ENCODE measurements around the gene KRT36.

Gene KRT36

DNA sequence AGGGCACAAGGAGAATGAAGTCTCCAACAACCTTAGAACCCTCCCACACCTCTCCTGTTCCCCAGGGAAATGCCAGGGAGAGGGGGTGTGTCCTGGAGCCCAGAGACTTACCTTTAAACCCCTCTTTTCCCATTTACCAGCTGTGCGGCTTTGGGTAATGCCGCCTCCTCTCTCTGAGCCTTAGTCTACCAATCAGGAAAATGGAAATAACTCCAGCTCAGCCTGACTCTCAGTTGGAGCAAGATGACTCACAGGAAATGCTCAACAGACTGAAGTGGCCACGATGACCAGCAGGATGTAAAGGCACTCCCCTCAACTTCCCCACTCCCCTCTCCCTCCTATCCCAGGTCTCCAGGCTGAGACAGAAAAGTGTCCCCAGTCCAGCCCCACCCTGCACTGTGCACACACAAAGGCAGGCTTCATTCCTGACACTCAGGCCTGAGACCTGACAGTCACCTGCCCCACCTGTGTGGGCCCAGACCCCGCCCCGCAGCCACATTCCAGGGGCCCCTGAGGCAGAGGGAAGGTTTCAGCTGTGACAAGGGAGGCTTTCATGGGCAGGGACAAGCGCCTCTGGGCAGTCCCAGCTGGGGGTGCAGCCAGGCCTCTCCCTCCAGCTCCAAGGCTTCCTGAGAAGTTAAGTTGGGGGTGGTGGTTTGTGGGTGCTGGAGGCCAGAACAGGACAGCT is 32.0 kb upstream of the KRT36 start:
- no peak for DNase-seq (ENCODE audit: low read depth)

DNA sequence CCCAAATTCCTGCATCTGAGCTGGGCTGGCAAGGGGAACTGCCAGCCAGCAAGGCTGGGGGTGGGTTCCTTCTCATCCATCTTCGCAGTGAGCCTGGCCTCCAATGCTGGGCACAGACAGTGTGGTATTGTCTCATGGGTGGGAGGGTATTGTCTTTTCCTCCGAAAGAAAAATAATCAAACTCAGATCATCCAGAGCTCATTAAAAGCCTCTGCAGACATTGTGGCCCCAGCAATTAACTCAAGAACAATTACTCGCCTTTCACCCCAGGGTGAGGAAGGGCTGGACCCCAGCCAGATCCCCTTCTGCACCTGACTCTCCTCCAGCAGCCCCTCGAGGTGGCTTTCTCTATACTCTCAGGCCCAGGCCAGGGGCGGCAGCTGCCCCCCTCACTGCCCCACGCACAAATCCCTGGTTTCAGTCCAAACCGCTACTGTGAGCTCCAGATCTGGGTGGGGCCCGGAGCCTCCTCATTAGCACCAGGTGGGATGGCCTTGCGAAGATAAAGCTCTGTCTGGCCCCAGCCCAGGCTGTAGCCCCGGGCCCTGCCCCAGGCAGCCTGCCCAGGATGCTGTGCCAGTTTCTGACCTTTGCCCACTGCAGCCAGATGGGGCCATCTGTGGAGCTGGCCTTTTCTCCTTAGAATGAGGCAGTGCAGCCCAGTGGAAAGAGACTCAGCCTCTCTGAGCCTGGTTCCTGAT is 31.3 kb upstream of the KRT36 start:
- DNase-seq (ENCODE audit: low read depth), result no peak

DNA sequence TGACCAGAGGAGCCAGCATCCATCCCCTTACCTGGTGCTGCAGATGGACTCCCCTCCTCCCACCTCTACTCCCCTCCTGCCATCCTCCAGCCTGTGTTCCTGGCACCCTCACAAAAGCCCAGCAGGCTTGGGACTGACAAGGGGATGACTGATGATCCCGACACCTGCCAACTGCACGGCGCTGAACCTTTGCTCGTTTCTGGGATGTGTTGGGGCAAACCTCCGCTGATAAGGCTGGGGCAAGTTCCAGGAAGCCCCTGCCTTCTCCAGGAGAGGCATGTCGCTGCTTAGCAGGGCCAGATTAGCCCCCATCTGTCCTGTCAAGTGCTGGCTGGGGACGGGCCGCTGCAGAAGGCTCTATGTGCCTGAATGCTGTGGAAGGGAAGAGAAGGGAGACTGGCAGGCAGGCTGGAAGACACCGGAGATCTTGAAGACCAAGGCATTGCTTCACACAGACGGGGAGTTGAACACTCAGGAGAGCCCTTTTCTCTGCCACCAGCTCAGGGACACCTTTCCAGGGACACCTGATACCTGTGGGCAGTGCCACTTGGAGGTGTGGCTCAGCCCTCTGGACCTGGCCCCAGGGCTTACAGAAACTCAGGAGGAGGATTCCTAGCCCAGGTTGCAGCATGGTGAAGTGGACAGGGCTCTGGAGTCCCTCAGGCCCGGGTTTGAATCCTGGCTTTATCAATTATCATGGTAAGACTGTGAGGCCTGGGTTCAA is 30.0 kb upstream of the KRT36 start:
- no peak for DNase-seq (ENCODE audit: low read depth)

DNA sequence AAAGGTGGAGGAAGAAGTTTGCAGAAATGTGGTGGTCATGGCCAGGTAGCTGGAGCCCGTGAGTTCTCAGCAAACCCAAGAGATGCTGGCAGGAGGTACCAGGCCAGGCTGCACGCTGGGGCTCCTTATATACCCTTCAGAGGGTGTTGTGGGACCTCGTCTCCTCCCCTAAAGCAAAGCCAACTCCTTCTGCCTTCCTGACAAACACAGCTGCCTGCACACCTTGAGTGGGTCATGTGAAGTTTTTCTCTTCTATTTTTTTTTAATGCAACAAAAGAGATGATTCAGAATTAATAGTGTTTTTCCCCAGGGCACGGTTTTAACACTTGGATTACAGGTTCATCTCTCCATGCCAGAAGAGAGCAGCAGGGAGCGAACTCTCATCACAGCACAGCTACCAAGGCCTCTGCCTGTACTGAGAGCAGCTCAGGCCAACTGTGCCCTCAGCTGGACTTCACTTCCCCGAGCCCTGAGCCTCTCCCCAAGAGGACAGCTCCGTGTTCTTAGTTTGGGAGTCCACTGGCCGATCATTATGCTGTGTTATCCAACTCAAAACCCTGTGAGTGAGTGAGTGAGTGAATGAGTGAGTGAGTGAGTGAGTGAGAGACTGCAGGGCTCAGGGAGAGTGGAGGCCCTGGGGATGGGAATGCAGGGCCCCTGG is 29.2 kb upstream of the KRT36 start, which contains the start of gene KRT15:
Gene KRT15 (minus strand): TSS at position 102 of the 661 bp plus-strand sequence. CDS start 63 bp downstream, at position 39.
- no peak for DNase-seq (ENCODE audit: low read depth)

DNA sequence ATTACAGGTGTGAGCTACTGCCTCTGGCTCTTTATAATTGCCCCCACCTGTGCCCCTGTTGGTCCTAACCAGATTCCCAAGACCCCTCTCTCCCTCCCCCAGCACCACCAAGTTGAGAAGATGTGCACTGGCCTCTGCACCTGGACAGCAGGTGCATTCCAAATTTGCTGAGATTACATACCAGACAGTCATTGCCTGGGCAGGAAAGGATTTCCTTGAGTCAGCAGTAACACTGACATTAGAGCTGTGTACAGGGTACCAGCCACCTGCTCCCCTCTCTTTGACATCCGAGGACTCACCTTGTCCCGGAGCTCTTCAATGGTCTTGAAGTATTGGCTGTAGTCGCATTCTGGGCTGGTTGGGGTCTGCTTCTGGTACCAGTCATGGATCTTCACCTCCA is 28.3 kb upstream of the KRT36 start:
- no peak for DNase-seq (ENCODE audit: low read depth)

DNA sequence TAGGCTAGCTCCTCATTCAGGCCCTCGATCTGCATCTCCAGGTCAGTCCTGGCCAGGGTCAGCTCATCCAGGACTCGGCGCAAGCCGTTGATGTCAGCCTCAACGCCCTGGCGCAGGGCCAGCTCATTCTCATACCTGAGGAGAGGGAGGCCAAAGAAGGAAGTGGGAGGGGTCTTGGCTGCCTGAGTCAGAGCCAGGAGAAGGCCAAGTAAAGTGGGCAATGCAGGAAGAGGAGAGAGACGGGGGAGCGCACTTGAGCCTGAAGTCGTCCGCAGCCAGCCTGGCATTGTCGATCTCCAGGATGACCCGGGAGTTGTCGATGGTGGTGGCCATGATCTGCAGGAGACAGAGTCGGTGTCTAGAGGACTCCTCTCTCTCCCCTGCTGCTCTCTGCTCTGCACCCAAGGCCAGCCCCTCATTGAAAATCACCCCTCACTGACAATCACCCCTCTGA is 27.1 kb upstream of the KRT36 start:
- DNase-seq (ENCODE audit: low read depth), result no peak

DNA sequence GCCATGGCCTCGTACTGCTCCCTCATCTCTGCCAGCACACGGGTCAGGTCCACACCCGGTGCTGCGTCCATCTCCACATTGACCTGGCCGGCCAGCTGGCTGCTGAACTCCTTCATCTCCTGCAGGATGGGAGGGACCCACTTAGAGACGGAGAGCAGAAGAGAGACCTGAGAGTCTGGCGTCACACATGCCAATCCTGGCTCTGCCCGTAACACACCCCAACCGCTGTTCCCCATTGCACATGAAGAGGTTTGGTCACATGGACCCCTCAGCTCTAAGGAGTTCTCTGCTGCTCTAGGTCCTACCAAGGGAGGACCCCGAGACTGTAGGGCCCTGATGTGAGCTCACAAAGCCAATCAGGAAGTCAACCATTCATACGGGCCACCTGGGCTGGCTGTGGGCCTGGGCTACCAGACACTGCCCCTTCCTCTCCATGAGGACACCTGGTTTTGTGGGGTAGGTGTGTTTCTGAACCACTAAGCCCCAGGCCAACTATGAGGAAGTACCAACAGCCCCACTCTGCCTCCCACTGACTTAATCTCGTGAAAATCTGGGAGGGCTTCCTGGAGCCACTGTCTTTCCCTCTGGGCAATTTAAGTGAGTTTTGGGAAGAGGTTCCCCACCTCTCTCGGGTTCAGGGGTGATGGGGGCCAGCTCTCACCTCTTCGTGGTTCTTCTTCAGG is 26.6 kb upstream of the KRT36 start:
- DNase-seq (ENCODE audit: low read depth), result no peak

DNA sequence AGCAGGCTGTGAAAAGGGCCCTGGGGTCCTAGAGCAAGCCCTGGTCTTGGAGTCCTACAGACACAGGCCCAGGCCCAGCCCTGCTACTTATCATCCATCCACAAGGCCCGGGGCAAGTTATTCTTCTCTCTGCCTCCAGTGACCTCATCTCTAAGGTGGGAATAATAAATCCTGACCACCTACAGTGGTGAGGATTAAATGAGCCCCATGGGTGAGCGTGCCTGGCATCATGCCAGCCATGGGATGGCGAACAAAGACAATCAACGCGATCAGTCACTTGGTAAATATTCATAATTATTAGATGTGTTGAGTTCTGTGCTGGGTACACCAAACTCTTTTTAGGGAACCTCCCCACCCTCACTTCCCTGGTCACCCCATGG is 23.4 kb upstream of the KRT36 start:
- DNase-seq (ENCODE audit: low read depth), result no peak

DNA sequence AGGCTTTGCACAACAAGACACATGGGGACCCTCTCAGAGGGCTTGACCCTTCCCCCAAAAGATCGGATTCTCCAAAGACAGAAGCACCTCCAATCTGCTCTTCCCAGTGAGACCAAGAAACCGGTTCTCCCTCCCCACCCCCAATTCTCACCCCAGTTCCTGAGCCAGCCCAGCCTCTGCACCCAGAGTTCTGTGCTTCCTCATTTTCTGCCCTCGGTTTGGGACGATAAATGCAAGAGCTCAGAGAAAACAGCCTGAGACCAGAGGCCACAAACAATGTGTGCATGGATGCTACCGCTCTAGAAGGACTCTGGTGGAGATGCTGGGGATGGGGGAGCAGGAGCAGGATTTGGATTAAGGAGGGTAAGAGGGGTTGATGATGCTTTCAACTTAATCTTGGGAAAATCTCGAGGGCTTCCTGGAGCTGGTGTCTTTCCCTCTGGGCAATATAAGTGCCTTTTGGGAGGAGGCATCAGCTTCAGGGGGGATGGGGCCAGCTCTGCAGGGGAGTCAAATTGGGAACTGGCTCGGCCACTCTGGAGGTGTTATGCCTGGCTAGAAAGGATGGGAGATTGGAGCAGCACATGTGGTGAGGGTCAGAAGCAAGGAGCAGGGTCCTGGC is 22.9 kb upstream of the KRT36 start:
- DNase-seq (ENCODE audit: low read depth), result no peak

DNA sequence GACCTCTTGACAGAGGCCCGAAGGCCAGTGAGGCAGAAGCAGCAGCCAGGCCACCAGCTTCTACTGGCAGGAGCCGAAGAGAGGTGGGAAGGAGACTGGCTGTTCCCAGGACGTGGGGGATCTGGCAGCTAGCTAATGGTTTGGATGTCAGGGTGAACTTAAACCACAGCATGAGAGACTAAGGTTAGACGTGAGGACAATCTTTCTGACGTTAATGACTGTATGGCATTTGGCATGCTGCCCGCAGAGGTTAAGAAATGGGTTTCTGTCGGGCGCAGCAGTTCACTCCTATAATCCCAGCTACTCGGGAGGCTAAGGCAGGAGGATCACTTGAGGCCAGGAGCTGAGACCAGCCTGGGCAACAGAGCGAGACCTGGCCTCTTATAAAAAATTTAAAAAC is 22.0 kb upstream of the KRT36 start:
- no peak for DNase-seq (ENCODE audit: low read depth)

DNA sequence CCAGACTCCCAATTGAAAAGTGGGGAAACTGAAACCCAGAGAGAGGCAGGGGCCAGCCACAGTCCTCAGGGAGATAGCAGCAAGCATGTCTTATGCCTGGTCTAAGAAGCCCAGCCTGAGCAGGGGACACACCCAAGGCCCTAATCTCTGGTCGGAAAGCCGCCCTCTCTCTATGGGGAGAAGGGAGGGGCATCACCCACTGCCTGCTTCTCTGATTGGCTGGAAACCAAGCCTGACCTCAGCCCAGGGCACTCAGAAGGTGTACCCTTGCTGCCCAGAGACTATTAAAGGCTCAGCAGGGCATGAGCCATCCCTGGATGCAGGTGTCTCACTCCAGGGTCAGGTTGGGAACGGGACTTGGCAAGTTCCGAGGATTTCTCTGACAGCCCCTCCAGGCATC is 21.4 kb upstream of the KRT36 start:
- DNase-seq (ENCODE audit: low read depth), result no peak

DNA sequence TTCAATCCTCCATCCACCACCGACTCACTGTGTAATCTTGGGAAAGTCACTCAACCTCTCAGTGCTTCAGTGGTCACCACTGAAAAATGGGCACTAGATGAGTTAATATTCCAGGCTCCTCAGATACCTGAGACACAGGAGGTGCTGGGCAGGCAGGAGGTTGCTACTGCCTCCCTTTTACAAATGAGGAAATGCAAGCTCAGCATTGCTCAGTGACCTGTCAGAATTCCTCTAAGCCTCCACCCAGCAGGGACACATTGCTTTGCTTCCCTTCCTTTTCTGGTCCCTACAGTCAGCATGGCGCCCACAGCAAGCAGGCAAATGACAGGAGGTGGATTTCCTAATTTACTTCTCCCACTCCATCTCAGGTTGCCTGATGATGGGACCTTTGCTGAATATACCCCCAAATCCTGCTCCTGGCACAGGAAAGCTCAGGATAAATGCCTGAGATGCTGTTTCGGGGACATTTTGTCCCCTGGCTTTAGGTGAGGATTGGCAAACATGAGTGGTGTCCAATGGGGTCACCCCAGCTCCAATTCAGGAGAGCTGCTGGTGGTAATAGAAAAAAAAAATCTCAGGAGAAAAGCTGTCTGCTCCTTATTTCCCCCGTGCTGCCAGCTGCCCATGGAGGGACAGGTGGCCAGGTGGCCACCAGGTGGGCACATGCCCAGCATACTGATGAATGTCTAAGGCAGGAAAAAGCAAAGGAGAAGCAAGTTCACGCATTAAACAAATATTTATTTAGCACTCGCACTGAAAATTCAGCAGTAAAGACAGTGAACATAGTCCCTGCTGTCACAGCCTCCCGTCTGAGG is 20.7 kb upstream of the KRT36 start:
- DNase-seq (ENCODE audit: low read depth), result no peak

DNA sequence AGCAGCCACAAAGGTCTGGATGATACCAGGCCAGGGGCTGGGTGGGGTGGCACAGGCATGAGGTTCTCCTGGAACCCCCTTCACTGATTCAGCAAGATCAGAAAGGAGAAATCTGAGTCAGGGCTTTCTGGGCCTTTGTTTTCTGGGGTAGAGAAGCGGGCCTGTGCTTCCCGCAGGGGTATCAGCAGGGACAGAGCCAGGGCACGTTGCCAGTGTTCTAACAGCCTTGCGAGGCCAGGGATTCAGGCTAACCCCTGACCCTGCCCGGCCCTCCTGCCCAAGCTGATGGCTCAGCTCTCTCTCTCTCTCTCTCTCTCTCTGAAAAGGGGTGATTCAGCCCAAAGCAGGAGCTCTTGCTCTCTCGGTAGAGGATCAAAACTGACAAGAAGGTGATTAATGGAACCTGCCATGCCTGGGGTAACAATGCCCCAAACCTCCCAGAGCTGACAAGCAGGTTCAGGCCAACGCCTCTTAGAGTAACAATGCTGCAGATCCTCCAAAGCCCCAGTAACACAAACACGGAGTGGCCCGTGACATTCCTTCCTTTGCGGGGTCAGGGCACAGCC is 17.7 kb upstream of the KRT36 start:
- DNase-seq (ENCODE audit: low read depth), result no peak

DNA sequence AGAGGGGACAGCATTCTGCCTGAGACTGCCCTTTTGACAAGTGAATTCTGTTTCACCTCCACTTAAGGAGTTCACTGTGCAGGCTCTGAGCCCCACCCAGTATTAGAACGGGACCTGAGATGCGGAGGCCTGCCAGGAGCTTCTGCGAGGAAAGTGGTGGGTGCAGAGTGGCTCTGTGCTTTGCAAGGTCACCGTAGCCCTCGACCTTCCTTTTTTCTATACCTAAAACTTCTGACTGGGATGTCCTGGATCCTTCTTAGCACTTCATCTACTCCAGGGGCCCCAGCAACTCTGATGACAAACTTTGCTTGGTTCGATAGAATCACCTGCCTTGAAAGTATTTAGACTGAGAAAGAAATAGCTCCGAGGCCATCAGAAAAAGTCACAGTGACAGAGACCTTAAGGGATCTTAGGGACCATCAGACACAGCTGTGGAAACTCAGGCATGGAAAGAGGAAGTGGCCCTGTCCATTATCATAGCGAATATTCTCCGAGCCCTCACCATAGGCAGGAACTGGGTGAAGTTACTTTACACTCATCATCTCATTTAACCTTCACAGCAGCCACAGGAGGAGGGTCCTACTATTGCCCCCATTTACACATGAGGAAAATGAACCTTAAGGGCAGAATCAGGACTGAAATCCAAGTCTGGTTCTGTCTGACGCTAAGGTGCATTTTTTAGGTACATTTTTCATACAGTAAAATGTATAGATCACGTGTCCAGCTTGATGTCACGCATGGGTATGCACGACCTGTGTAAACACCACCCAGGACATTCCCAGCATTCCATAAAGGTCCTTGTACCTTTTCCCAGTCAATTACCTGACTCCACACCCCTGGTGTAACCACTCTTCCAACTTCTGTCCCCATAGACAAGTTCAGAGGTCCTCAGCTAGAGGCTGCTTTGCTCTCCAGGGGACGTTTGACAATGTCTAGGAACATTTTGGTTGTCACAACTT is 16.4 kb upstream of the KRT36 start:
- DNase-seq (ENCODE audit: low read depth), result no peak

DNA sequence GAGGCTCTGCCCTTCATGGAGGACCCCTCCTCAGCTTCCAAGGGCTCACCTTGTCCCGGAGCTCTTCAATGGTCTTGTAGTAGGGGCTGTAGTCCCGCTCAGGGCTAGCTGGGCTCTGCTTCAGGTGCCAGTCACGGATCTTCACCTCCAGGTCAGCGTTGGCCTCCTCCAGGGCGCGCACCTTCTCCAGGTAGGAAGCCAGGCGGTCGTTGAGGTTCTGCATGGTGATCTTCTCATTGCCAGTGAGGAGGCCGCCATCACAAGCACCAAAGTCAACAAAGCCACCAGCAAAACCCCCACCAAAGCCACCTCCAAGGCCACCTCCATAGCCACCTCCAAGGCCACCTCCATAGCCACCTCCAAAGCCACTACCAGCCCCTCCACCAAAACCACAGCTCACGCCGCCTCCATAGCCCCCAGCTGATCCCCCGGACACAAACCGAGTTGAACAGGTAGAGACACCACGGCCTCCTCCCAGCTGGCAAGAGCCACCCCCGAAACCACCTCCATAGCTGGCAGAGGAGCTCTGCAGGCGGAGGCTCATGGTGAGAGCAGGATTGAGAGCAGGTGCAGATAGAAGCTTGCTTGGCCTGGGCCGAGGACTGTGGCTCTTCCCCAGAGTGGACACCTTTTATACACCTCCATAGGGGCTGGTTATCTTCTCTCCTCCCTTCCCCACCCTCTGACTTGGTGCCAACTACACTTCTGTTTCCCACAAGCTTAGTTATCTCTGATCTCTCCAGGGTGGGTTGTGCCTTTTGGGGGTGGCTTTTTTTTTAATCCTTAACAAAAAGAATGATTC is 15.5 kb upstream of the KRT36 start, which contains the start of gene KRT13:
Gene KRT13 (minus strand): TSS at position 606 of the 802 bp plus-strand sequence. CDS start 62 bp downstream, at position 544.
- no peak for DNase-seq (ENCODE audit: low read depth)

DNA sequence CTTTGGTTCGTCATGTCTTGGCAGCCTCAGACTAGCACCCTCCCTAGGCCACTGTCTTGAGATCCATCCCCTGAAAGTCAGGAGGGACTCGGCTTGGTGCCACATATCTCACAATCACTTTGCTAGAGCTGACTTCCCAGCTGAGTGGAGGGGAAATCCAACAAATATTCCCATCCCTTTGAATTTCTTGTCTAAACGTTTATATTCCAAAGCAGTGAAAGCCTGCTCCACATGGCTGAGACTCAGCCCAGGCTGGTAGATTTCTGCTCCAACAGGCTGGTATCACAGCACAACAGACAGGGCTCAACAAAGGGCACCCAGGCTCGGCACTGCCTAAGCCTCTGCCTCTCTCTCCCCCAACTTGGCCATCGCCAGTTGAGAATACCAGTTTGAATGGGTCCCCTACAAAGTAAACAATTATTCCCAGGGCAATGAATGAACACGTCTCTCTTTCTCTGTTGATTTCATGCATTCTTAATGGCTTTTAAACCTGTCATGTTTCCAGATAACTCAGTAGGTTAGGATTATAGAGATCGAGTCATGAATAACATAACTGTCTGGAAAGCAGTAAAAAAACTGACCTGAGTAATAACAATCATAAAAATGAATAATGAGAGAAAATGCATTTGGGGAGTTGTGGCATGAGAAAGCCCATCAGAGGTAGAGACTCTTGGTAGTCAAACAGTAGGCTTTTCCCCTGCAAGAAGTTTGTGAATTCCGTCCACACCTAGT is 14.7 kb upstream of the KRT36 start:
- no peak for DNase-seq (ENCODE audit: low read depth)

DNA sequence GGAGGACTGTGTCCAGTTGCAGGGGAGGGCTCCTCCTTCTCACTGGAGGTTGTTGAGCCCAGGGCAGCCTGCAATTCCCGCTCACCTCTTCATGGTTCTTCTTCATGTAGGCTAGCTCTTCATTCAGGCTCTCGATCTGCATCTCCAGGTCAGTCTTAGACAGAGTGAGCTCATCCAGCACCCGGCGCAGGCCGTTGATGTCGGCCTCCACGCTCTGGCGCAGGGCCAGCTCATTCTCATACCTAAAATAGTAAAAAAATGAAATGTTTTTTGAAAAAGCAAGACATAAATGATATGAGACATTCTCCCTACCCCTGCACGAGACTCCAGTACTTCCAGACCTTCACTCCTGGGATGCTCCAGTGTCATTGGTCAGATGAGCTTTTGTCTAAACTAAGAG is 13.5 kb upstream of the KRT36 start:
- no peak for DNase-seq (ENCODE audit: low read depth)

Data from stimulated activated CD4-positive, alpha-beta T cell treated with anti-CD3 and anti-CD28 coated beads, Interleukin-2, amount 100 ng/mL, for 4 hours (primary cell).